Suprapubic skin (tissue), 3 donors: Measurements from ENCODE around the gene ALAS1.

ENCODE experiments used
- POLR2A ChIP-seq, 2 donors: fragments of 450-650 bp; IDR thresholded peaks; one replicate each; pipeline ENCODE4 v1.6.1; 2017; ENCODE audit warnings: antibody characterized with exemption in 2 of 2, mild to moderate bottlenecking in 2 of 2, moderate library complexity in 2 of 2
- TF ChIP-seq, protein P1 (sequence below), 2 donors: fragments of 200-600 bp in 1 of 2; fragments of 450-650 bp in 1 of 2; sonication (generic) in 1 of 2; IDR thresholded peaks; one replicate each; pipeline ENCODE4 v1.5.1; 2016 to 2019; ENCODE audit warnings: antibody characterized with exemption in 2 of 2, mild to moderate bottlenecking in 1 of 2, moderate library complexity in 1 of 2

DNA sequence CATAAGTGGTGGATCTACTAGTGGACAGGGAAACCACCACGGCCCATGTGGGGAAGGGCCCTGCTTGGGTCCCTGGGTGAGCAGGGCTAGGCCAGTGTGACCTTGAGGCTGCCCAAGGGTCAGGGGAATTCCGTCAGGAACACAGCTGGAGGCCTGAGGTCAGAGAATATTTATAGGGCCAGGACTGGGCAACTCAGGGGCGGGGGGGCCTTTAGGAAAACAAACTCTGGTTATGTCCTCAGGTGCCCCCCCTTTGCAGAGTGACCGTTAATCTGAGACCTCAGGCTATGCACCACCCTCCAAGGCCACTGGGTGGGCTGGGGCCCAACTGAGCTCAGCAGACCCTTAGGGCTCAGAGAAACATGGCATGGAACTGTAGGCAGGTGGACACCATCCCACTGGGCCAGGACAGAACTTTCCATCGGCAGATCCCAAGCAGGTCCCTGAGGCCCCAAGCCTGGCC is 38.5 kb downstream of the ALAS1 start:
- no peak for TF ChIP-seq POLR2A (IDR thresholded peaks at IDR 0.05)
- TF ChIP-seq, protein P1, sequence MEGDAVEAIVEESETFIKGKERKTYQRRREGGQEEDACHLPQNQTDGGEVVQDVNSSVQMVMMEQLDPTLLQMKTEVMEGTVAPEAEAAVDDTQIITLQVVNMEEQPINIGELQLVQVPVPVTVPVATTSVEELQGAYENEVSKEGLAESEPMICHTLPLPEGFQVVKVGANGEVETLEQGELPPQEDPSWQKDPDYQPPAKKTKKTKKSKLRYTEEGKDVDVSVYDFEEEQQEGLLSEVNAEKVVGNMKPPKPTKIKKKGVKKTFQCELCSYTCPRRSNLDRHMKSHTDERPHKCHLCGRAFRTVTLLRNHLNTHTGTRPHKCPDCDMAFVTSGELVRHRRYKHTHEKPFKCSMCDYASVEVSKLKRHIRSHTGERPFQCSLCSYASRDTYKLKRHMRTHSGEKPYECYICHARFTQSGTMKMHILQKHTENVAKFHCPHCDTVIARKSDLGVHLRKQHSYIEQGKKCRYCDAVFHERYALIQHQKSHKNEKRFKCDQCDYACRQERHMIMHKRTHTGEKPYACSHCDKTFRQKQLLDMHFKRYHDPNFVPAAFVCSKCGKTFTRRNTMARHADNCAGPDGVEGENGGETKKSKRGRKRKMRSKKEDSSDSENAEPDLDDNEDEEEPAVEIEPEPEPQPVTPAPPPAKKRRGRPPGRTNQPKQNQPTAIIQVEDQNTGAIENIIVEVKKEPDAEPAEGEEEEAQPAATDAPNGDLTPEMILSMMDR (IDR thresholded peaks at IDR 0.05), result no peak
